Retina (tissue), 1 donor: Measurements from ENCODE around the gene ECSIT.

ENCODE experiments used
- DNase-seq: peaks from one replicate; pipeline ENCODE4 v3.0.0-alpha.2; 2016

Gene ECSIT

GRCh38 chr19:11499220-11499726 is 29.7 kb downstream of the ECSIT start:
- no peak for DNase-seq

- peak; percentile 43 for DNase-seq
These were observed 32.4 kb downstream of the ECSIT start for GRCh38 chr19:11496391-11497163.

- DNase-seq = no peak
These were observed 33.0 kb downstream of the ECSIT start for GRCh38 chr19:11495885-11496284.

GRCh38 chr19:11495481-11495880 is 33.5 kb downstream of the ECSIT start:
- DNase-seq = no peak

- DNase-seq = no peak
These were observed 34.2 kb downstream of the ECSIT start for GRCh38 chr19:11494634-11495285.

- no peak for DNase-seq
These were observed 39.6 kb downstream of the ECSIT start for GRCh38 chr19:11489378-11489777.

- no peak for DNase-seq
These were observed 42.1 kb downstream of the ECSIT start for GRCh38 chr19:11486661-11487503.

GRCh38 chr19:11485245-11485837 is 43.6 kb downstream of the ECSIT start:
- no peak for DNase-seq

- DNase-seq = no peak
These were observed 45.4 kb downstream of the ECSIT start for GRCh38 chr19:11483366-11484111.

GRCh38 chr19:11482384-11483050 is 46.4 kb downstream of the ECSIT start:
- DNase-seq = peak; percentile 92

- DNase-seq = peak; percentile 92
These were observed 47.2 kb downstream of the ECSIT start for GRCh38 chr19:11481534-11482383.

GRCh38 chr19:11480715-11481533 is 48.0 kb downstream of the ECSIT start, which contains the start of gene ELAVL3:
Gene ELAVL3, minus strand, starts transcription at chr19:11481046. Its CDS starts 438 bp downstream, at chr19:11480608.
- DNase-seq = peak; percentile 84

GRCh38 chr19:11479898-11480714 is 48.8 kb downstream of the ECSIT start:
- DNase-seq = peak; percentile 67

- peak; percentile 77 for DNase-seq
These were observed 49.6 kb downstream of the ECSIT start for GRCh38 chr19:11479090-11479897.

GRCh38 chr19:11478167-11479089 is 50.5 kb downstream of the ECSIT start:
- DNase-seq = no peak

- DNase-seq = no peak
These were observed 53.1 kb downstream of the ECSIT start for GRCh38 chr19:11475861-11476260.
